HUES48 (cell line): ENCODE measurements around the gene S100A7A.

Source experiments
- H3K27ac ChIP-seq: one replicate; pipeline ENCODE4 v1.7.0; 2013; ENCODE audit warnings: low read depth, low read length, inconsistent platforms
- H3K27me3 ChIP-seq: 2 replicates; pipeline ENCODE4 v1.6.1; 2013; ENCODE audit warnings: mild to moderate bottlenecking, low read length; ENCODE audit not compliant: control insufficient read depth, insufficient read depth
- H3K36me3 ChIP-seq: 2 replicates; pipeline ENCODE4 v1.6.1; 2013; ENCODE audit warnings: low read length; ENCODE audit not compliant: control insufficient read depth, insufficient read depth
- H3K4me1 ChIP-seq: 2 replicates; pipeline ENCODE4 v1.6.1; 2013; ENCODE audit warnings: mild to moderate bottlenecking, low read length; ENCODE audit not compliant: control insufficient read depth, insufficient read depth
- H3K4me3 ChIP-seq: 2 replicates; pipeline ENCODE4 v1.5.1; 2013; ENCODE audit warnings: mild to moderate bottlenecking, low read depth, low read length
- H3K9ac ChIP-seq: 2 replicates; pipeline ENCODE4 v1.6.1; 2013; ENCODE audit warnings: mild to moderate bottlenecking, low read depth, low read length, moderate library complexity
- H3K9me3 ChIP-seq: 2 replicates; pipeline ENCODE4 v1.6.1; 2013; ENCODE audit warnings: low read length; ENCODE audit not compliant: control insufficient read depth, insufficient read depth

The S100A7A gene

GRCh38 chr1:153466908-153467307 lies 50.6 kb downstream of the S100A7A start:
- Histone ChIP-seq H3K4me1 (peaks cover 13% of the 10 kb centered on the region), H3K36me3 (no peaks in the 10 kb centered on the region), H3K27me3 (no peaks in the 10 kb centered on the region), H3K9me3 (peaks cover 13% of the 10 kb centered on the region), H3K4me3 (no peak overlapping the region), H3K27ac (no peak overlapping the region), H3K9ac (no peak overlapping the region)

GRCh38 chr1:153470707-153471106 lies 54.4 kb downstream of the S100A7A start:
- Histone ChIP-seq H3K27ac (no peak overlapping the region), H3K27me3 (no peaks in the 10 kb centered on the region), H3K9ac (no peak overlapping the region), H3K36me3 (no peaks in the 10 kb centered on the region), H3K9me3 (peaks cover 23% of the 10 kb centered on the region), H3K4me3 (no peak overlapping the region), H3K4me1 (peaks cover 13% of the 10 kb centered on the region)
